ENCODE data around the gene TMBIM4.

DNA sequence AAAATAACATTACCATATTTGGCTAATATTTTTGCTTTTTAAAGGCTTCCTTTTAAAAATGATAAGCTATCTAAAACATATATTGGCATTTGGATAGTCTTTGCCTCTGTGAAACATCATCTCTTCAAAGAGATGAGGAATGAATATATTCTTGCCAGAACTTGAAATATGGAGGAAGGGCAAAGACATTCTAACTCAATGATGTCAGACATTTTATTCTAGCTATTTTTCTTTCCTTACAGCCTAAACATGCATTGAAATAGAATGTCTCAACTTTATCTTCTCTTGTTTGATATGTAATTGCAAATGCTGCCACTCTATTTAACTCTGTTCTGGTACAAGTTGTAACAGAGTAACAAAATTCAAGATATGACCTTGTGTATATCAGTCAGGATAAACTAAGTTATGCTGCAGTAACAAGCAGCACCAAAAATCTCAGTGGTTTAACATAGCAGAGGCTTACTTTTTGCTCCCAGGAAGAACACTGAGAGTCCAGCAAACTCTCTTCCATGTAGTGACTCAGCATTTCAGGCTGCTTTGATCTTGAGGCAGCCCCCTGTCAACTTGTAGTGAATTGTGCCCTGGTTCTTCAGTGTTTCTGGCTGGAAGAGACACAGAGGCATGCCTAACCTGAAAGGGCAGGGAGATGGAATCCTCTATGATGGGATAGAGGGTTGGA lies 30.2 kb upstream of the TMBIM4 start:
- TF ChIP-seq, protein P1, sequence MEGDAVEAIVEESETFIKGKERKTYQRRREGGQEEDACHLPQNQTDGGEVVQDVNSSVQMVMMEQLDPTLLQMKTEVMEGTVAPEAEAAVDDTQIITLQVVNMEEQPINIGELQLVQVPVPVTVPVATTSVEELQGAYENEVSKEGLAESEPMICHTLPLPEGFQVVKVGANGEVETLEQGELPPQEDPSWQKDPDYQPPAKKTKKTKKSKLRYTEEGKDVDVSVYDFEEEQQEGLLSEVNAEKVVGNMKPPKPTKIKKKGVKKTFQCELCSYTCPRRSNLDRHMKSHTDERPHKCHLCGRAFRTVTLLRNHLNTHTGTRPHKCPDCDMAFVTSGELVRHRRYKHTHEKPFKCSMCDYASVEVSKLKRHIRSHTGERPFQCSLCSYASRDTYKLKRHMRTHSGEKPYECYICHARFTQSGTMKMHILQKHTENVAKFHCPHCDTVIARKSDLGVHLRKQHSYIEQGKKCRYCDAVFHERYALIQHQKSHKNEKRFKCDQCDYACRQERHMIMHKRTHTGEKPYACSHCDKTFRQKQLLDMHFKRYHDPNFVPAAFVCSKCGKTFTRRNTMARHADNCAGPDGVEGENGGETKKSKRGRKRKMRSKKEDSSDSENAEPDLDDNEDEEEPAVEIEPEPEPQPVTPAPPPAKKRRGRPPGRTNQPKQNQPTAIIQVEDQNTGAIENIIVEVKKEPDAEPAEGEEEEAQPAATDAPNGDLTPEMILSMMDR (IDR thresholded peaks at IDR 0.05), result no peak
- no peak for TF ChIP-seq POLR2A (IDR thresholded peaks at IDR 0.05)

Data from thyroid gland (tissue), 4 donors.